HEK293T (cell line): ENCODE results near the gene UGT3A1.

Experiments
- CTCF ChIA-PET: fragments of 350-600 bp; formaldehyde crosslinking; extraction: SDS; loops from one replicate; lab custom pipeline; 2021; ENCODE audit warnings: antibody characterized with exemption, inconsistent platforms; lab: Yijun Ruan, JAX
- POLR2A ChIA-PET: fragments of 350-600 bp; formaldehyde crosslinking; extraction: SDS; loops from one replicate; lab custom pipeline; 2020; ENCODE audit warnings: antibody characterized with exemption, inconsistent platforms; lab: Yijun Ruan, JAX
- DNase-seq: peaks from one replicate; pipeline ENCODE4 v3.0.0; 2012; ENCODE audit warnings: mixed read lengths; ENCODE audit errors: extremely low spot score
- ARNT ChIP-seq: fragments of 450-650 bp; IDR thresholded peaks from 2 replicates; pipeline ENCODE4 v1.6.1; 2017; ENCODE audit warnings: mild to moderate bottlenecking
- BHLHE40 ChIP-seq: fragments of 450-650 bp; IDR thresholded peaks from 2 replicates; pipeline ENCODE4 v1.6.1; 2016; ENCODE audit warnings: mild to moderate bottlenecking, moderate library complexity, borderline replicate concordance
- CTBP1 ChIP-seq: fragments of 450-650 bp; IDR thresholded peaks from 2 replicates; pipeline ENCODE4 v1.6.1; 2016; ENCODE audit warnings: borderline replicate concordance
- ELF4 ChIP-seq: fragments of 450-650 bp; IDR thresholded peaks from 2 replicates; pipeline ENCODE4 v1.6.1; 2017; ENCODE audit warnings: antibody characterized with exemption
- FOXA1 ChIP-seq: fragments of 450-650 bp; IDR thresholded peaks from 2 replicates; pipeline ENCODE4 v1.6.1; 2016; ENCODE audit warnings: mild to moderate bottlenecking
- FOXK2 ChIP-seq: fragments of 450-650 bp; IDR thresholded peaks from 2 replicates; pipeline ENCODE4 v1.6.1; 2016; ENCODE audit warnings: mild to moderate bottlenecking
- FOXM1 ChIP-seq: fragments of 450-650 bp; IDR thresholded peaks from 2 replicates; pipeline ENCODE4 v1.6.1; 2017; ENCODE audit warnings: mild to moderate bottlenecking, borderline replicate concordance
- HDGF ChIP-seq: fragments of 450-650 bp; IDR thresholded peaks from 2 replicates; pipeline ENCODE4 v1.6.1; 2017; ENCODE audit warnings: antibody characterized with exemption, borderline replicate concordance
- L3MBTL2 ChIP-seq: fragments of 450-650 bp; conservative IDR thresholded peaks from 2 replicates; pipeline ENCODE4 v1.6.1; 2016; ENCODE audit warnings: mild to moderate bottlenecking
- LEF1 ChIP-seq: fragments of 450-650 bp; IDR thresholded peaks from 2 replicates; pipeline ENCODE4 v1.6.1; 2017; ENCODE audit warnings: mild to moderate bottlenecking, borderline replicate concordance
- NFRKB ChIP-seq: fragments of 450-650 bp; IDR thresholded peaks from 2 replicates; pipeline ENCODE4 v1.6.1; 2016; ENCODE audit warnings: mild to moderate bottlenecking, moderate library complexity
- PKNOX1 ChIP-seq: fragments of 450-650 bp; IDR thresholded peaks from 2 replicates; pipeline ENCODE4 v1.6.1; 2016
- SP1 ChIP-seq: fragments of 450-650 bp; IDR thresholded peaks from 2 replicates; pipeline ENCODE4 v1.6.1; 2017
- TARDBP ChIP-seq: fragments of 450-650 bp; IDR thresholded peaks from 2 replicates; pipeline ENCODE4 v1.6.1; 2016
- ZNF384 ChIP-seq: fragments of 450-650 bp; IDR thresholded peaks from 2 replicates; pipeline ENCODE4 v1.6.1; 2016

Gene UGT3A1

GRCh38 chr5:35947085-35947484 is 44.1 kb downstream of the UGT3A1 start:
- CTCF ChIA-PET = no interaction called here

GRCh38 chr5:35939639-35940038 is 51.6 kb downstream of the UGT3A1 start:
- CTCF ChIA-PET = no interaction called here
- POLR2A ChIA-PET = no interaction called here
- no peak for TF ChIP-seq ZNF384
- no peak for TF ChIP-seq TARDBP
- TF ChIP-seq HDGF = no peak
- no peak for TF ChIP-seq FOXK2
- TF ChIP-seq ARNT = no peak
- no peak for TF ChIP-seq LEF1
- DNase-seq = no peak

More at GRCh38 chr5:35947085-35947484, 44.1 kb downstream of the UGT3A1 start:
- DNase-seq = no peak
- POLR2A ChIA-PET = no interaction called here
- TF ChIP-seq FOXA1 (no peak), BHLHE40 (no peak), FOXM1 (no peak)

GRCh38 chr5:35938568-35939227 is 52.5 kb downstream of the UGT3A1 start, which contains the start of gene CAPSL:
CAPSL (minus strand) TSS chr5:35938622; CDS start chr5:35921120, 17,502 bp downstream.
- ChIA-PET POLR2A (no interaction called here), CTCF (interaction anchor here (0.7 kb wide), 1 partner anchor 29 kb away, joined by 6 read pairs; no protein-coding TSS in a partner anchor)
- peak; percentile 12 for DNase-seq
- no peak for TF ChIP-seq FOXA1
- peak; percentile 88 for TF ChIP-seq PKNOX1
- no peak for TF ChIP-seq L3MBTL2
- TF ChIP-seq NFRKB = no peak

- DNase-seq = peak; percentile 71
- no peak for TF ChIP-seq TARDBP
- no peak for TF ChIP-seq SP1
- TF ChIP-seq CTBP1 = no peak
- TF ChIP-seq PKNOX1 = no peak
- TF ChIP-seq ZNF384 = no peak
- no peak for TF ChIP-seq LEF1
- TF ChIP-seq BHLHE40 = no peak
- no peak for TF ChIP-seq FOXA1
- TF ChIP-seq NFRKB = no peak
- TF ChIP-seq ELF4 = no peak
- TF ChIP-seq HDGF = no peak
- TF ChIP-seq ARNT = no peak
- CTCF ChIA-PET = interaction anchor here (0.5 to 2.1 kb wide), 7 partner anchors 46 to 491 kb away, joined by 3 to 13 read pairs (median 3); no protein-coding TSS in a partner anchor
- POLR2A ChIA-PET = no interaction called here
These were observed 64.7 kb downstream of the UGT3A1 start for GRCh38 chr5:35926389-35927051.

- ChIA-PET POLR2A (no interaction called here), CTCF (interaction anchor here (0.5 to 1.5 kb wide), 11 partner anchors 9 to 834 kb away, joined by 3 to 5 read pairs (median 3); no protein-coding TSS in a partner anchor)
- DNase-seq = peak; percentile 61
- TF ChIP-seq PKNOX1 (no peak), L3MBTL2 (peak; percentile 64; the same call in 1 of the 2 replicates), HDGF (no peak)
These were observed 66.1 kb downstream of the UGT3A1 start for GRCh38 chr5:35924950-35925722.

GRCh38 chr5:35924122-35924949 is 66.9 kb downstream of the UGT3A1 start:
- POLR2A ChIA-PET = no interaction called here

More at GRCh38 chr5:35924122-35924949, 66.9 kb downstream of the UGT3A1 start:
- CTCF ChIA-PET = interaction anchor here (1.1 to 1.5 kb wide), 7 partner anchors 66 to 834 kb away, joined by 3 to 4 read pairs (median 3); no protein-coding TSS in a partner anchor
- DNase-seq = no peak
- TF ChIP-seq L3MBTL2 (no peak), CTBP1 (no peak)
